Liver (tissue), 3 donors: ENCODE results near the gene RWDD3.

Experiments used
- GABPA ChIP-seq, 2 donors: IDR thresholded peaks in 1 of 2; conservative IDR thresholded peaks in 1 of 2; 2 replicates each; pipeline ENCODE4 v1.6.1; 2016; ENCODE audit warnings: antibody characterized with exemption in 2 of 2, mild to moderate bottlenecking in 1 of 2, moderate library complexity in 1 of 2
- JUND ChIP-seq, 2 donors: IDR thresholded peaks; 2 replicates each; pipeline ENCODE4 v1.6.1; 2016; ENCODE audit warnings: antibody characterized with exemption in 2 of 2
- RAD21 ChIP-seq, 2 donors: IDR thresholded peaks; 2 replicates each; pipeline ENCODE4 v1.6.1; 2016; ENCODE audit warnings: antibody characterized with exemption in 2 of 2, mild to moderate bottlenecking in 2 of 2
- SP1 ChIP-seq: IDR thresholded peaks from 2 replicates; pipeline ENCODE4 v1.6.1; 2018; ENCODE audit warnings: antibody characterized with exemption, mild to moderate bottlenecking
- TAF1 ChIP-seq: conservative IDR thresholded peaks from 2 replicates; pipeline ENCODE4 v1.6.1; 2016; ENCODE audit warnings: antibody characterized with exemption, mild to moderate bottlenecking
- YY1 ChIP-seq: IDR thresholded peaks from 2 replicates; pipeline ENCODE4 v1.6.1; 2016; ENCODE audit warnings: antibody characterized with exemption, mild to moderate bottlenecking
- TF ChIP-seq, protein P1 (sequence below): fragments of 150-350 bp; IDR thresholded peaks from 2 replicates; pipeline ENCODE4 v1.5.1; 2017; ENCODE audit warnings: improper control_type of control experiment, low read depth, low read length; ENCODE audit not compliant: missing input control
- TF ChIP-seq, protein P2 (sequence below): IDR thresholded peaks from 2 replicates; pipeline ENCODE4 v1.6.1; 2016; ENCODE audit warnings: antibody characterized with exemption
- TF ChIP-seq, protein P3 (sequence below): IDR thresholded peaks from 2 replicates; pipeline ENCODE4 v1.6.1; 2016; ENCODE audit warnings: antibody characterized with exemption, mild to moderate bottlenecking
- donor health status: healthy.
- donor health status: healthy.

DNA sequence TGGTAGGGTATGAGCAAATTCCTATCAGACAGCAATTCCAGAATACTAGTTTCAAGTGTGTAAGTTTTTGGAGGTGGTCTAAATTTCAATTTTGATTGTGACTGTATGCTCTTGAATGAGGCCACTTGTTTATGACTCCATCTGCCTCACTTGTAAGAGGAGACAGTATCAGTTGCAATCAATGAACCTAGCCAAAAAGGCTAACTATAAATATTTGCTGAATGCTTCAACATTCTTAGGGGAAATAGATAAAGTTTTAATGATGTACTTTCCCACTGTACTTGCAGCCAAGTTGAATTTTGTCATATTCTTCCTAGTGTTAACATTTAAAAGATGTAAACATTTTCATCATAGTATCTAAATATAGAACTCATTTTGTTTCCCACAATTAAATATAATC is 32.1 kb upstream of the RWDD3 start:
- TF ChIP-seq, protein P1, sequence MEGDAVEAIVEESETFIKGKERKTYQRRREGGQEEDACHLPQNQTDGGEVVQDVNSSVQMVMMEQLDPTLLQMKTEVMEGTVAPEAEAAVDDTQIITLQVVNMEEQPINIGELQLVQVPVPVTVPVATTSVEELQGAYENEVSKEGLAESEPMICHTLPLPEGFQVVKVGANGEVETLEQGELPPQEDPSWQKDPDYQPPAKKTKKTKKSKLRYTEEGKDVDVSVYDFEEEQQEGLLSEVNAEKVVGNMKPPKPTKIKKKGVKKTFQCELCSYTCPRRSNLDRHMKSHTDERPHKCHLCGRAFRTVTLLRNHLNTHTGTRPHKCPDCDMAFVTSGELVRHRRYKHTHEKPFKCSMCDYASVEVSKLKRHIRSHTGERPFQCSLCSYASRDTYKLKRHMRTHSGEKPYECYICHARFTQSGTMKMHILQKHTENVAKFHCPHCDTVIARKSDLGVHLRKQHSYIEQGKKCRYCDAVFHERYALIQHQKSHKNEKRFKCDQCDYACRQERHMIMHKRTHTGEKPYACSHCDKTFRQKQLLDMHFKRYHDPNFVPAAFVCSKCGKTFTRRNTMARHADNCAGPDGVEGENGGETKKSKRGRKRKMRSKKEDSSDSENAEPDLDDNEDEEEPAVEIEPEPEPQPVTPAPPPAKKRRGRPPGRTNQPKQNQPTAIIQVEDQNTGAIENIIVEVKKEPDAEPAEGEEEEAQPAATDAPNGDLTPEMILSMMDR = no peak
- TF ChIP-seq, protein P2, sequence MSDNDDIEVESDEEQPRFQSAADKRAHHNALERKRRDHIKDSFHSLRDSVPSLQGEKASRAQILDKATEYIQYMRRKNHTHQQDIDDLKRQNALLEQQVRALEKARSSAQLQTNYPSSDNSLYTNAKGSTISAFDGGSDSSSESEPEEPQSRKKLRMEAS = no peak
- TF ChIP-seq, protein P3, sequence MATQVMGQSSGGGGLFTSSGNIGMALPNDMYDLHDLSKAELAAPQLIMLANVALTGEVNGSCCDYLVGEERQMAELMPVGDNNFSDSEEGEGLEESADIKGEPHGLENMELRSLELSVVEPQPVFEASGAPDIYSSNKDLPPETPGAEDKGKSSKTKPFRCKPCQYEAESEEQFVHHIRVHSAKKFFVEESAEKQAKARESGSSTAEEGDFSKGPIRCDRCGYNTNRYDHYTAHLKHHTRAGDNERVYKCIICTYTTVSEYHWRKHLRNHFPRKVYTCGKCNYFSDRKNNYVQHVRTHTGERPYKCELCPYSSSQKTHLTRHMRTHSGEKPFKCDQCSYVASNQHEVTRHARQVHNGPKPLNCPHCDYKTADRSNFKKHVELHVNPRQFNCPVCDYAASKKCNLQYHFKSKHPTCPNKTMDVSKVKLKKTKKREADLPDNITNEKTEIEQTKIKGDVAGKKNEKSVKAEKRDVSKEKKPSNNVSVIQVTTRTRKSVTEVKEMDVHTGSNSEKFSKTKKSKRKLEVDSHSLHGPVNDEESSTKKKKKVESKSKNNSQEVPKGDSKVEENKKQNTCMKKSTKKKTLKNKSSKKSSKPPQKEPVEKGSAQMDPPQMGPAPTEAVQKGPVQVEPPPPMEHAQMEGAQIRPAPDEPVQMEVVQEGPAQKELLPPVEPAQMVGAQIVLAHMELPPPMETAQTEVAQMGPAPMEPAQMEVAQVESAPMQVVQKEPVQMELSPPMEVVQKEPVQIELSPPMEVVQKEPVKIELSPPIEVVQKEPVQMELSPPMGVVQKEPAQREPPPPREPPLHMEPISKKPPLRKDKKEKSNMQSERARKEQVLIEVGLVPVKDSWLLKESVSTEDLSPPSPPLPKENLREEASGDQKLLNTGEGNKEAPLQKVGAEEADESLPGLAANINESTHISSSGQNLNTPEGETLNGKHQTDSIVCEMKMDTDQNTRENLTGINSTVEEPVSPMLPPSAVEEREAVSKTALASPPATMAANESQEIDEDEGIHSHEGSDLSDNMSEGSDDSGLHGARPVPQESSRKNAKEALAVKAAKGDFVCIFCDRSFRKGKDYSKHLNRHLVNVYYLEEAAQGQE = no peak
- TF ChIP-seq TAF1 (no peak), JUND (IDR thresholded peaks at IDR 0.05) (no peak), YY1 (no peak), RAD21 (IDR thresholded peaks at IDR 0.05) (no peak), GABPA (IDR thresholded peaks at IDR 0.05 in 1 of 2, conservative IDR thresholded peaks at IDR 0.05 in 1 of 2) (no peak), SP1 (no peak)
